Osteoblast (primary cell): ENCODE data around the gene ASGR2. TPM values are rescaled to one million over a fixed set of nuclear protein-coding genes. Genes with fewer than 3 reads are reported as not detected.

Source experiments
- DNase-seq: peaks from one replicate; pipeline ENCODE4 v3.0.0; 2011; ENCODE audit warnings: low spot score, mixed read lengths; ENCODE audit not compliant: insufficient read length; ENCODE audit errors: missing footprints
- H2AFZ ChIP-seq: 2 replicates; pipeline ENCODE4 v1.6.0; 2011; ENCODE audit warnings: mild to moderate bottlenecking, low read length
- H3K27ac ChIP-seq: 2 replicates; pipeline ENCODE4 v1.5.1; 2011; ENCODE audit warnings: mild to moderate bottlenecking, low read depth, low read length, moderate library complexity
- H3K27me3 ChIP-seq: 2 replicates; pipeline ENCODE4 v1.6.0; 2012; ENCODE audit warnings: mild to moderate bottlenecking, control low read depth, inconsistent platforms, low read length, moderate library complexity; ENCODE audit not compliant: insufficient read depth
- H3K36me3 ChIP-seq: 2 replicates; pipeline ENCODE4 v1.5.1; 2011; ENCODE audit warnings: mild to moderate bottlenecking, low read length, control low read depth, moderate library complexity; ENCODE audit not compliant: insufficient read depth
- H3K4me1 ChIP-seq: 2 replicates; pipeline ENCODE4 v1.5.1; 2011; ENCODE audit warnings: mild to moderate bottlenecking, low read length, control low read depth, moderate library complexity; ENCODE audit not compliant: insufficient read depth
- H3K4me2 ChIP-seq: 2 replicates; pipeline ENCODE4 v1.6.0; 2011; ENCODE audit warnings: mild to moderate bottlenecking, low read length; ENCODE audit not compliant: insufficient read depth
- H3K4me3 ChIP-seq: fragments of 200-600 bp; sonication (generic); 3 replicates; pipeline ENCODE4 v1.5.1; 2012; ENCODE audit warnings: mild to moderate bottlenecking, low read length, inconsistent platforms; ENCODE audit not compliant: insufficient read depth
- H3K79me2 ChIP-seq: 2 replicates; pipeline ENCODE4 v1.6.0; 2012; ENCODE audit warnings: mild to moderate bottlenecking, low read length, control low read depth, inconsistent platforms; ENCODE audit not compliant: insufficient read depth
- H3K9me3 ChIP-seq: 2 replicates; pipeline ENCODE4 v1.5.1; 2011; ENCODE audit warnings: low read depth, low read length, control low read depth
- H4K20me1 ChIP-seq: 2 replicates; pipeline ENCODE4 v1.6.0; 2012; ENCODE audit warnings: mild to moderate bottlenecking, low read length, control low read depth; ENCODE audit not compliant: insufficient read depth
- total RNA-seq: library from RNA; depleted of rRNA; stranded (reverse); fragments of >200 nt; gene quantifications from 2 replicates; pipeline ENCODE4 v1.2.3, GENCODE V29; 2012
- TF ChIP-seq, protein P1 (sequence below): IDR thresholded peaks from 2 replicates; pipeline ENCODE4 v1.5.1; 2011; ENCODE audit warnings: mild to moderate bottlenecking, low read depth, low read length, moderate library complexity; ENCODE audit errors: extremely low read depth

ASGR2 gene
- total RNA-seq, 1 donor, result under 0.01 TPM

DNA sequence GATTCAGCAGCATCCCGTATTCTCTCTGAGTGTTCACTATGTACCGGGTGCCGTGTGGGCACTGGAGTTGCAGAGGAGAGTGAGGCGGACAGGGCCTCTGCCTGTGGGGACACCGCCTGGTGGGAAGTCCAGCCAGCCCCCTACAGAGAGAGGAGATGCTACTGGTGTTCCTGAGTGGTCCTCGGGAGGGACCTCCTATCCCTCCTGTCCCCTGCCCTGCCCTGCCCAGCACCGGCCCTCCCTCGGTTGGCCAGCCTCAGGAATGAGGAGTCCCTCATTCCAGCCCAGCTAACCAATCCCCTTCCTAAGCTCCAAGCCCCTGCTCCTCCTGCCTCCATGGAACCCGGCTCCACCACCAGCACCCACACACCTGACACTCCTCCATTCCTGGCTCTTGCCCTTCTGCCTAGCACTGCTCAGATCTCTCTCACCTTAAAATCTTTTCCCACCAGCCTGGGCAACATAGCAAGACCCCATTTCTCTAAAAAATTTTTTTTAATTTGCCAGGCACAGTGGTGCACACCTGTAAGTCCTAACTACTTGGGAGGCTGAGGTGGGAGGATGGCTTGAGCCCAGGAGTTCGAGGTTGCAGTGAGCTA is 2.0 kb downstream of the ASGR2 start:
- Histone ChIP-seq H3K4me1 (no peaks in the 10 kb centered on the region), H4K20me1 (no peaks in the 10 kb centered on the region), H3K4me2 (no peak overlapping the region), H2AFZ (no peak overlapping the region), H3K36me3 (no peaks in the 10 kb centered on the region), H3K27me3 (no peaks in the 10 kb centered on the region), H3K27ac (no peak overlapping the region), H3K4me3 (no peak overlapping the region), H3K9me3 (no peaks in the 10 kb centered on the region), H3K79me2 (no peaks in the 10 kb centered on the region)
- DNase-seq, result peak; percentile 54
- TF ChIP-seq, protein P1, sequence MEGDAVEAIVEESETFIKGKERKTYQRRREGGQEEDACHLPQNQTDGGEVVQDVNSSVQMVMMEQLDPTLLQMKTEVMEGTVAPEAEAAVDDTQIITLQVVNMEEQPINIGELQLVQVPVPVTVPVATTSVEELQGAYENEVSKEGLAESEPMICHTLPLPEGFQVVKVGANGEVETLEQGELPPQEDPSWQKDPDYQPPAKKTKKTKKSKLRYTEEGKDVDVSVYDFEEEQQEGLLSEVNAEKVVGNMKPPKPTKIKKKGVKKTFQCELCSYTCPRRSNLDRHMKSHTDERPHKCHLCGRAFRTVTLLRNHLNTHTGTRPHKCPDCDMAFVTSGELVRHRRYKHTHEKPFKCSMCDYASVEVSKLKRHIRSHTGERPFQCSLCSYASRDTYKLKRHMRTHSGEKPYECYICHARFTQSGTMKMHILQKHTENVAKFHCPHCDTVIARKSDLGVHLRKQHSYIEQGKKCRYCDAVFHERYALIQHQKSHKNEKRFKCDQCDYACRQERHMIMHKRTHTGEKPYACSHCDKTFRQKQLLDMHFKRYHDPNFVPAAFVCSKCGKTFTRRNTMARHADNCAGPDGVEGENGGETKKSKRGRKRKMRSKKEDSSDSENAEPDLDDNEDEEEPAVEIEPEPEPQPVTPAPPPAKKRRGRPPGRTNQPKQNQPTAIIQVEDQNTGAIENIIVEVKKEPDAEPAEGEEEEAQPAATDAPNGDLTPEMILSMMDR, result no peak

DNA sequence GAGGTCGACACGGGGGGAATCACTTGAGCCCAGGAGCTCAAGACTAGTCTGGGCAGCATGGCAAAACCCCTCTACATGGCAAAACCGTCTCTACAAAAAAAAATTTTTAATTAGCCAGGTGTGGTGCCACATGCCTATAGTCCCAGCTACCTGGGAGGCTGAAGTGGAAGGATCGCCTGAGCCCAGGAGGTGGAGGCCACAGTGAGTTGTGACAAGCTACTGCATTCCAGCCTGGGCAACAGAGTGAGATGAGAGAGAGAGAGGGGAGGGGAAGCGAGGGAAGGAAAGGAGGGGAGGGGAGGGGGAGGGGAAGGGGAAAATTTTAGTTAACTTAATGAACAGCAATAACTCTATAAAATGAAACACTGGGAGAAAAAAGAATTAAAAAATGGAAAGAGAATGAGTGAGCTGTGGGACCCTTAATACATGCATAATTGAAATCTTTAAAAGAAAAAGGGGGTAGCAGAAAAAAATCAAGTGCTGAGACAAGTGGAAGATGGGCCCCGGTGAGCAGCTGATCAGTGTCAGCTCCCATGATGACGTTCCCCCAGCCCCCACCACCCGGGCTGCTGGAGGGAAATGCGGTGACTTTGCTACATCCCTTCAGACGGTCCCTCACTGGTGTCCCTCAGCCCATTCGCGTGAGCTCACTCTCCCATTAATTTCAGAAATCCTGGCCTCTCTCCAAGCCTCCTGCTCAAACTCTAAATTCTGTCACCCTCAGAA is 2.7 kb downstream of the ASGR2 start:
- Histone ChIP-seq H3K9me3 (no peaks in the 10 kb centered on the region), H3K79me2 (no peaks in the 10 kb centered on the region), H3K27me3 (no peaks in the 10 kb centered on the region), H3K4me1 (no peaks in the 10 kb centered on the region), H3K36me3 (no peaks in the 10 kb centered on the region), H4K20me1 (no peaks in the 10 kb centered on the region), H3K4me2 (no peak overlapping the region), H2AFZ (no peak overlapping the region), H3K27ac (no peak overlapping the region), H3K4me3 (no peak overlapping the region)
- peak; percentile 75 for DNase-seq
- TF ChIP-seq, protein P1, result no peak

DNA sequence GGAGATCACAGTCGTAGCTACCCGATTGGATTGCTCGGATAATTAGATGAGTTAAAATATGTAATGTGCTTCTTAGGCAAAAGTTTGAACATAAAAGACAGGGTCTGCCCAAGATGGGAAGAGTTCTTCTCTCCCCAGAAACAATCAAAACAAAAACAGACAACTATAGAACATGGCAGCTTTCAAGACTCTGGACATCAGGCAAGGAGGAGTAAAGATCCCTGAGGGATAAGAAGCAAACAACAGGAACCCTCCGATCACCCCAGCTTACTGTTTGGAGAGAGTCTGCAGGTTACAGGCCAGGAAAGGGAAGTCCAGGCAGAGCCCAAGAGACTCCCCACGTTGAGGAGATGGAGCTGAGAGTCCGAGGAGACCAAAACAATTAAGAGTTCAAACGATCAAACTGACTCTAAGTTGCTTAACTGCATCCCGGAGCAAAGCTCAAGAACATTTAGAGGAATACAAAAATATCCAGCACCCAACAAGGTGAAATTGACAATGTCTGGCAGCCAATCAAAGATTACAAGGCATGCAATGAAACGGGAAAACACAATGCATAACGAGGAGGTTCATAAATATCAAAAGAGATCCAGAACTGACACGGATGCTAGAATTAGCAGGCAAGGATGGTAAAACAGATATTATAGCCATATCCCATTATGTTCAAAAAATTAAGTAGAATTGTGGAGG is 3.9 kb downstream of the ASGR2 start:
- H3K27me3 ChIP-seq, result no peaks in the 10 kb centered on the region
- no peak overlapping the region for H2AFZ ChIP-seq
- no peaks in the 10 kb centered on the region for H3K9me3 ChIP-seq
- H3K36me3 ChIP-seq, result no peaks in the 10 kb centered on the region
- no peaks in the 10 kb centered on the region for H4K20me1 ChIP-seq
- TF ChIP-seq, protein P1, result no peak
- H3K4me3 ChIP-seq, result no peak overlapping the region
- H3K79me2 ChIP-seq, result no peaks in the 10 kb centered on the region
- H3K27ac ChIP-seq, result no peak overlapping the region
- peak; percentile 69 for DNase-seq
- H3K4me2 ChIP-seq, result no peak overlapping the region
- no peaks in the 10 kb centered on the region for H3K4me1 ChIP-seq
